BE2C (cell line): ENCODE results near the gene NCAM2.
A peak's percentile ranks its signal among the peaks of the same experiment; 100 is the strongest.

Source experiments
- DNase-seq: peaks from one replicate; pipeline ENCODE4 v3.0.0-alpha.2; 2020
- H3K27me3 ChIP-seq: fragments of 250-450 bp; sonication (Bioruptor Pico); 2 replicates; pipeline ENCODE4 v1.5.1; 2020; ENCODE audit warnings: mild to moderate bottlenecking
- H3K36me3 ChIP-seq: fragments of 250-450 bp; sonication (Bioruptor Pico); 2 replicates; pipeline ENCODE4 v1.5.1; 2020; ENCODE audit warnings: mild to moderate bottlenecking
- H3K4me1 ChIP-seq: fragments of 250-450 bp; sonication (Bioruptor Pico); 2 replicates; pipeline ENCODE4 v1.5.1; 2020
- H3K4me3 ChIP-seq: 2 replicates; pipeline ENCODE4 v1.5.1; 2011; ENCODE audit warnings: low read depth, low read length
- H3K9me3 ChIP-seq: fragments of 250-450 bp; sonication (Bioruptor Pico); 2 replicates; pipeline ENCODE4 v1.5.1; 2020
- TF ChIP-seq, protein P1 (sequence below): IDR thresholded peaks from 2 replicates; pipeline ENCODE4 v1.5.1; 2012; ENCODE audit warnings: mild to moderate bottlenecking, low read depth, low read length

NCAM2 gene

DNA sequence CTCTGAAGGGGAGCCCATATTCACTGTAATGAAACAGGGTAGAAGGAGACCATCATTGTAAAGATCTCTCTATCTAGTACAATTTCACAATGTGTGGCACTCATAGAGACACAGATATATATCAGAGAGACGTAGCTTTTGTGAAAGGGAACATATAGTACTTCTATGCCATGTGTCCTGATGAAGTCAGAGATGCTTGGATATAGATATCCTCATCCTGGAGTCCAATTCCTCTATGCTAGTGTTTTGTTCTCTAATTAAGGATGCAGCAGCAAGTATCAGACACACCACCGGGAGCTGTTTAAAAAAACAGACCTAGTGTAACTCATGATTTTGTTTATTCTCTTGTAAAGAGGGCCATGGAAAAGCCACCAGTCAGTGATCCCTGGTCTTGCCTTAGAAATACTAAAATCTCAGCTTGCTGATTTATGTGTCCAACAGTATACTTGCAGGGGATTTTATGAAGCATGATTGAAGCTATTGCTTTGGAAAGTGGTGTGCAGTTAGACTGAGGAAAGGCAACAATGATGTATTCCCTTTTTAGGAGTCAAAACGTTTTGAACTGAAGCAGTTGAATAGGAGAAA is 2.5 kb downstream of the NCAM2 start:
- Histone ChIP-seq H3K27me3 (no peaks in the 10 kb centered on the region), H3K4me3 (peak overlapping the region; percentile 4), H3K4me1 (peaks cover 3% of the 10 kb centered on the region; the same call in 1 of the 2 replicates), H3K36me3 (no peaks in the 10 kb centered on the region), H3K9me3 (no peaks in the 10 kb centered on the region)
- TF ChIP-seq, protein P1, sequence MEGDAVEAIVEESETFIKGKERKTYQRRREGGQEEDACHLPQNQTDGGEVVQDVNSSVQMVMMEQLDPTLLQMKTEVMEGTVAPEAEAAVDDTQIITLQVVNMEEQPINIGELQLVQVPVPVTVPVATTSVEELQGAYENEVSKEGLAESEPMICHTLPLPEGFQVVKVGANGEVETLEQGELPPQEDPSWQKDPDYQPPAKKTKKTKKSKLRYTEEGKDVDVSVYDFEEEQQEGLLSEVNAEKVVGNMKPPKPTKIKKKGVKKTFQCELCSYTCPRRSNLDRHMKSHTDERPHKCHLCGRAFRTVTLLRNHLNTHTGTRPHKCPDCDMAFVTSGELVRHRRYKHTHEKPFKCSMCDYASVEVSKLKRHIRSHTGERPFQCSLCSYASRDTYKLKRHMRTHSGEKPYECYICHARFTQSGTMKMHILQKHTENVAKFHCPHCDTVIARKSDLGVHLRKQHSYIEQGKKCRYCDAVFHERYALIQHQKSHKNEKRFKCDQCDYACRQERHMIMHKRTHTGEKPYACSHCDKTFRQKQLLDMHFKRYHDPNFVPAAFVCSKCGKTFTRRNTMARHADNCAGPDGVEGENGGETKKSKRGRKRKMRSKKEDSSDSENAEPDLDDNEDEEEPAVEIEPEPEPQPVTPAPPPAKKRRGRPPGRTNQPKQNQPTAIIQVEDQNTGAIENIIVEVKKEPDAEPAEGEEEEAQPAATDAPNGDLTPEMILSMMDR, result no peak
- no peak for DNase-seq

DNA sequence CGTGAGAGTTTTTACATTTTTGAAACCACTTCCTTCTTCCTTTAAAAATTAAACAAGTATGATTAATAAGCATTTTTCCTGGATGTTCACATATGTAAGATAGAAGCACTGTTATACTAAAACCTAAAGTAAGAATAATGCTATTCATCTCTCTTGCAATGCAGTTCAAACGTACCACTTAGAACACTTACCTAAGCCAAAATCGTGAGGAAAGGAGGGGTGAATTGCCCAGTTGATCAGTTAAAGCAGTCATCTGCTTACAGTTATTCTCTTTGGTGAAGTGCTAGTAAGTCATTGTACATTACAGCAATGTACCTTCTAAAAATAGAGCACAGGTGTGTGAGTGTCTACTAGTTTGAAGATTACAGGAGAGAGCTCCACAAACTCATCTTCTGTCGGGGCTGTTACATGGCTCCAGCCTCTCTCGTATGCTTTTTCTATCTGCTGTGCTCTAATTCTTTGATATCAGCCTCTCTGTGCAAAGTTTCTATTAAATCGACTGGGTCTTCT is 3.4 kb downstream of the NCAM2 start:
- Histone ChIP-seq H3K9me3 (no peaks in the 10 kb centered on the region), H3K4me1 (peaks cover 3% of the 10 kb centered on the region), H3K4me3 (peak overlapping the region; percentile 23), H3K27me3 (no peaks in the 10 kb centered on the region), H3K36me3 (no peaks in the 10 kb centered on the region)
- TF ChIP-seq, protein P1, result no peak
- no peak for DNase-seq

DNA sequence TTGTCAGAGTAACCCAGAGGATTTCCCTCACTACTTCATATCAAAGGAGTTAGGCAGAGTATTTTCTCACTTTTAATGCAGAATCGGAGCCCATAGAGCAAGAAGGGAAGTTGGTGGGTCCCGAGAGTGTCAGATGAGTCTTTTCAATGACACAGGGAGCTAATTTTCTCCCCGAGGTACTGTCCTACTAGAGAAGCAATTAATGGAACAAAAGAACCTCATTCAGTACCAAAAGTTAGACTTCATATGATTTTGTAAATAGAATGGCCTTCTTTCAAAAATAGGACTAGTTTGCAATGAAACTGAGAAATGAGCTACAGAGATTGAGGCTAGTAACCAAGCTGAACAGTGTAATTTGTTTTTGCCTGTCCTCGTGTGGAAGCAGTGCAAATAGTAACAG is 3.9 kb downstream of the NCAM2 start:
- Histone ChIP-seq H3K27me3 (no peaks in the 10 kb centered on the region), H3K4me1 (peaks cover 3% of the 10 kb centered on the region), H3K36me3 (no peaks in the 10 kb centered on the region), H3K9me3 (no peaks in the 10 kb centered on the region), H3K4me3 (peak overlapping the region; percentile 23)
- no peak for DNase-seq
- TF ChIP-seq, protein P1, result no peak

DNA sequence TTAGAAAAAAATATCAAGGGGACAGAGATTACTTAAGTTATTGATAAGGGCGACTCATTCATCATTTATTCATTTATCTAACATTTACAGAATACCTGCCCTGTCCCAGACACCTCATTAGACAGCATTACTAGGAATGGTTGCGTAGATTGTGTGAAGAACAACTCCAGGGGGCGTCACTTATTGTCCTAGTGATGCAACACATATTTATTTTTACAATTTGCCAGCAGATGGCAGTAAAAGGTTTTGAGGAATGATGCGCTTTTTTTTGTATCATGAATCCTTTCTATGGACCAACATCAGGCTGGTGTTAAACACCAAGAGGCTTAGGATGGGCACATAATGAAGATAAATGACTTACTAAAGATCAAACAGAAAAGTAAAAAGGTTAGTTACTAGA is 5.5 kb downstream of the NCAM2 start:
- Histone ChIP-seq H3K27me3 (no peaks in the 10 kb centered on the region), H3K9me3 (no peaks in the 10 kb centered on the region), H3K4me3 (no peak overlapping the region), H3K4me1 (peaks cover 3% of the 10 kb centered on the region), H3K36me3 (no peaks in the 10 kb centered on the region)
- TF ChIP-seq, protein P1, result peak; percentile 90
- DNase-seq, result peak; percentile 53

DNA sequence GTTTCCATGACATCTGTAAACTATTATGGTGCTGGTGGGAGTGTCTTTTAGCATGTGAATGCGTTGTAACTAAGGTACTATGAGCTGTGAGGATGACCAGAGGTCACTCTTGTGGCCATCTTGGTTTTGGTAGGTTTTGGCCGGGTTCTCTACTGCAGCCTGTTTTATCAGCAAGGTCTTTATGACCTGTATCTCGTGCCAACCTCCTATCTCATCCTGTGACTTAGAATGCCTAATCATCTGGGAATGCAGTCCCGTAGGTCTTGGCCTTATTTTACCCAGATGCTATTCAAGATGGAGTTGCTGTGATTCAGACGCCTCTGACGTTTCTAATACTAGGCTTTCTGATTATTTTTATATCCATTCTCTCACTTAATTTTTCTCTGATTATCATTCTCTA is 9.4 kb downstream of the NCAM2 start:
- TF ChIP-seq, protein P1, result no peak
- Histone ChIP-seq H3K36me3 (no peaks in the 10 kb centered on the region), H3K9me3 (no peaks in the 10 kb centered on the region), H3K27me3 (no peaks in the 10 kb centered on the region), H3K4me3 (no peak overlapping the region), H3K4me1 (peaks cover 5% of the 10 kb centered on the region)
- DNase-seq, result no peak

DNA sequence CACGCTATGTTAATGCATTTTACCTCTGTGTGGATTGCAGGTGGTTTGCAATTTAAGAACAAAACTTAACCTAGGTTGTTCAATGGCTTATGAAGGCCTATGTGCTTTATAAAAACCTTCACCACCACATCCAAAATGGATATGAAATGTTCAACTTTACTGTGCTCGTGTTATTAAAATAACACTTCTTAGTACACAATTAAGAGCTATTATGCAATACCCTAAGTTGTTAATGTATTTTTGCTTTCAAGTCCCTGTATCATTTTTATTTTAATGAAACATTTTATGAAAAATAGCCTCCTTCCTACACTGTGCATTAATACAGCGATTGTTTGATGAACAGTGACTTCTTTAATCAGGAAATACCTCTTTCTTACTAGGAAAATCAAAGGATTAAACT is 12.0 kb downstream of the NCAM2 start:
- TF ChIP-seq, protein P1, result no peak
- no peaks in the 10 kb centered on the region for H3K27me3 ChIP-seq
- no peak overlapping the region for H3K4me3 ChIP-seq
- DNase-seq, result no peak
- H3K4me1 ChIP-seq, result peaks cover 5% of the 10 kb centered on the region
- H3K9me3 ChIP-seq, result peaks cover 3% of the 10 kb centered on the region; the same call in 1 of the 2 replicates
- no peaks in the 10 kb centered on the region for H3K36me3 ChIP-seq
